ENCODE measurements around the gene KRT20.
"Not testable (repeated sequence)": the region's sequence is repeated elsewhere in the genome, so short reads cannot be mapped to it uniquely, and the experiment has no call there.

KRT20 gene

DNA sequence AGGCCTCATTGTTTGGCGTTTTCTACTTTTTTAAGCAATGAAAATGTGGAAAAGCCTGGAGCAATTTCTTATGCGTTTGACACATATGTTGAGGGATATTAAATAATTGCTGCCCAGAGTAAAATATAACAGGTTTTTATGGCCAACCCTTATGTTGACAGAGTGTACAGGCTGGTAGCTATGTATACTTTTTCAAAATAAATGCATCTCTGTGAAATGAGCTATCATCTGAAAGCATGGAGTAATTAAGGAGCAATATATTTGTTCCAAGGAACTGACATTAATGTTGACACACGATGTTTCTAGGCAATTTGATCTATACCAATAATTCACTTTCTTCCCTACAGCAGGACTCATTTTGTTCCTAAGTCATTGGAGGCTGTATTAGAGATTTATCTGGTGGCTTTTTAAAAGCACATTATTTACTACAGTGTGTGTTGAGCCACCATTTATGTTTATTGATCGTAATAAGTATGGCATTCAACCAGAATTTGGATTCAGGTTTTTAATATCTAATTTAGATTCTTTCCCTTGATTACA is 11.9 kb upstream of the KRT20 start:
- no peak for DNase-seq (ENCODE audit: low read depth)

DNA sequence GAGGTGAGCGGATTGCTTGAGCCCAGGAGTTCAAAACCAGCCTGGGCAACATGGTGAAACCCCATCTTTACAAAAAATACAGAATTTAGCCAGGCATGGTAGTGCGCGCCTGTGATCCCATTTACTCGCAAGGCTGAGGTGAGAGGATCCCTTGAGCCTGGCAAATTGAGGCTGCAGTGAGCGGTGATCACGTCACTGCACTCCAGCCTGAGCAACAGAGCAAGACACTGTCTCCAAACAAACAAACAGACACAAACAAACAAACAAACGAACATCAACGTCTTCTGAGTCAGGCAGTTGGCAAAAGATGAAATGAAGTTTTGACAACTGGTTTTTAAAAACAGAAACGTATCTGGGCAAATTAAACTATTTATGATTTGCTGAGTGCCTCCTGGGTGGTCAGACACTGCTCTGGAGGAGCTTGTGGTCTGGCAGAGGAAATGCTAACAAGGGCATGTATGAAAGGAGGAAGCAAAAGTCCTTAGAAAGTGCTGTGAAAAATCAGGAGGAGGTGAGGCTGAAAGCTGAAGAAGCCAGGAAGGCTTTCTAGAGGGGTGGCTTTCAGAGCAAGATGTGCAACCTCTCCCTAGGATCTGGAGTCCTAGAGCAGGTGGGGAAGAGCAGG is 10.2 kb upstream of the KRT20 start:
- no peak for DNase-seq (ENCODE audit: low read depth)

DNA sequence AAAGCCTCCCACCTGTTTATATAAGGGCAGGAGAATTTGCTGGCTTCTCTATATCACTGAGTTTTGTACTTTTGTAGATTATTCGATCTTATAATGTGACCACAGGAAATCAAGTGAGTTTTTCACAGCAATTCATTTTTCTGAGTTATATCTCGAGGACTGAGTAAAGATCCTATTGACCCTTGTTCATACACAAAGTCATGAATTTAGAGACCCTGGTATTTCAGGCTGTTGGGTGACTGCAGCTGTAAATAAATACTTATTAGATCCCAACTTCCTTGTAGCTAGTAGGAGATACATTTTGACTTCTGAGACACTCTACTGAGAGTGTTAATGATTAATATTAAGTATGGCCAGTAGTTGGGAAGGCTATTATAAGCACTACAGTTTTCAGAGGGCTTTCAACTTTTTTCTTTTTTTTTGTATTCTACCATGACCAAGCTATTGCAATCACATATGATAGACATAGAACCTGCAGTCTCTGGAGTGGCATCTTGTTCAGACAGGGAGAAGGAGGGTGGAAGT is 3.2 kb upstream of the KRT20 start:
- no peak for DNase-seq (ENCODE audit: low read depth)

DNA sequence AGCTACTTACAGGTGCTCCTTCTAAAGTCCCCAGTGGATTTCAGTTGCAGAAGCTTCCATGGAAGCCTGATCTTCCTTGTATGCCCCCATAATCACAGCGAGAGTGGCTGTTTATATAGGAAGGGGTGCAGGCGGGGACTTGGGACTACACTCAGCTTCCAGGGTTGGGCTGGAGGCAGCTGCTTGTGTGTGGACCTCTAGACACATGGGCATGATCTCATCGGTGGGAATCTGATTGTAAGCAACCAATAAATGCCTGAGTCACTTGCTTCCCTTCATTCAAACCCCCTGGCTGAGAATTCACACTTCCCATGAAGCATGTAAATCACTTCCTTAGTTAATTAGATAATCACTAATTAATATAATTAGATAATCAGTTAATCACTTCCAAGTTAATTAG is 1.0 kb upstream of the KRT20 start:
- no peak for DNase-seq (ENCODE audit: low read depth)

DNA sequence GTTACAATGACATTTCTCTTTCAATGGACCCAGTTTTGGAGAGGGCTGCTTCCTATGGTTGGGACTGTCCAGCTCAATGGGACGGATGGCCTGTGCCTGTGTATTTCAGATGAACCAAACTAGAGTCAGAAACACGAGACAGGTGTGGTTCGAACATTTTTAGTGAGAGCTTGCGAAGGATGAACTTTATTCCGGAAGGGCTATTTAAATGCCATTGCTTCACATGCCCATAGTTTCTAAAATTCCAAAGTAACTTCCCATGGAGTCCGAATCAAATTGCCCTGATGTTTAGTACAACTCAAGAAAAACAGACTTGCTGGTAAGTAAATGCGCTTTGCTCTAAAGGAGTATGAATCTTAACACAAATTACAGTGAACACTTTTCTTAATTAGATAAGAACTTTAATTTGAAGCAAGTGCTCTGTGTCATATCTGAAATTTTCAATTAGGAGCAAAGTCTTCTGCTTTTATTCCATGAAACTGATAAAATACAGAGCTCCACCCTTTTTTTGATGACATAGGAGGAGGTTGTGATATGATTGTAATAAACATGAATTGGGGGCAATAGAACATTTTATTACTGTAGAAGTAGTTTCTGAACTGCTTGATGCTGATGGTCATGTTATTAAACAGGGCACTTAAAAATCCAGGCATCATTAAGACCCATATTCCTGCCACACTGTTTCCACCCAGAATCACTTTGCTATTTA is 1.3 kb downstream of the KRT20 start:
- DNase-seq (ENCODE audit: low read depth), result no peak

DNA sequence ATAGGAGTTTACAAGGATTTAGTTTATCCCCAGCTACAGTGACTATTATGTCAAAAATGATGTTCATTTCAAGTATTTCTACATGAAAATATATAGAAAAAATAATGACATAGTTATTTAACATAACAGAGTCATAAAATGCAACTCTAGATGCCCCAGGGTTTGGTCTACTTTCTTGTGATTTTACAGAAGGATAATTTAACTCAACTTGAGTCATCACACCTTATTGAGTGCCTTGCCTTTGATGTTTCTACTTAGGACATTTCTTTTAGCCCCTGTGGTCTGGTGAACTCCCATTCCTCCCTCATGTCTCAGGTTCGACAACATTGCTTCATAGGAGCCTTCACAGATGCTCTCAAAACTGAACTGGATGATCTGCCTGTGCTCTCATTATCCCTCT is 2.0 kb downstream of the KRT20 start:
- no peak for DNase-seq (ENCODE audit: low read depth)

DNA sequence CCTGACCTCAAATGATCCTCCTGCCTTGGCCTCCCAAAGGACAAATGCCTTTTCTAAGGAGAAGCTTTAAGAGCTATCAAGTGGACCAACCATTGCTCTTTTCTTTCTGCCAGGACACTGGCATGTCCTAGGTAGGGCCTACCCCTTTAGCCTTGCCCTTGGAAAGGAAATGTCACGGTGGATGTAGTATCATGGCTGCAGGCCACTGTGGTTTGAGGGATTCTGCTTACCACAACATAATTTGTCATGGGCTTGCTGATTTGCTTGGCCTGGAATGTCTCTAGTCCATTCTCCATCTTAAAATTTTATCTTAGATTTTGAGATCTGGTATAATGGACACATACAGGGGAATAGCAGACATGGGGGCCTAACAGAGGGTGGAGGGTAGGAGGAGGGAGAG is 6.0 kb downstream of the KRT20 start:
- DNase-seq (ENCODE audit: low read depth), result no peak

DNA sequence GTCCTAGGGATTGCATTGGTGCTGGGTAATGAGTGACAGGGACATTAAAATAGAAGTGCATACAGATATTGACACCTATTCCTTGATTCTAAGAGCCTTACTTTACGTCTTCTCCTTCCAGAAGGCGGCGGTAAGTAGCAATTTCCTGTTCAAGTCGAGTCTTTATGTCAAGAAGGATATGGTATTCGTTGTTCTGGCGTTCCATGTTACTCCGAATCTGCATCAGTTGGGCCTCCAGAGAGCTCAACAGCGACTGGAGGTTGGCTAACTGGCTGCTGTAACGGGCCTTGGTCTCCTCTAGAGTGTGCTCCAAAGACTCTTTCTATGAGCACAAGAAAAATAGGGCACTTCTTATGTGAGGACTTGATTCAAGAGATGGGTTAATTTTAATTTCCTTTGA is 7.0 kb downstream of the KRT20 start:
- DNase-seq (ENCODE audit: low read depth), result no peak

DNA sequence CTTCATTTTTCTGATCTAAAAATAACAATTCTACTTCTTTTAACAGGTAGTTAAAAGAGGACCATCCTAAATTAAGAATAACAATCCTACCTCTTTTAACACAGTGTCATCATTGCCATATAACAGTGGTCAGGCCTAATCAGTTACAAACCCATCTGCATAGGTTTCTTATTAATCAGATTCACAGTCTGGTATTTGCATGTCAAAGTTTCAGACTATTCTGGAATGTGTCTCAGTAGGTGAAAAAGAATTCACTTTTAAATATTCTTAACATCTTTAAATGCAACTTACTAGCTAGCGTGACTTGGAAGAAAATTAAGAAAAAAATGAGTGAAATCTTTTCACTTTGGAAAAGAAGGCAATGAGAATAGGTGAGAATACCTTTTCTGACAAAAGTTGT is 11.2 kb downstream of the KRT20 start:
- no peak for DNase-seq (ENCODE audit: low read depth)

DNA sequence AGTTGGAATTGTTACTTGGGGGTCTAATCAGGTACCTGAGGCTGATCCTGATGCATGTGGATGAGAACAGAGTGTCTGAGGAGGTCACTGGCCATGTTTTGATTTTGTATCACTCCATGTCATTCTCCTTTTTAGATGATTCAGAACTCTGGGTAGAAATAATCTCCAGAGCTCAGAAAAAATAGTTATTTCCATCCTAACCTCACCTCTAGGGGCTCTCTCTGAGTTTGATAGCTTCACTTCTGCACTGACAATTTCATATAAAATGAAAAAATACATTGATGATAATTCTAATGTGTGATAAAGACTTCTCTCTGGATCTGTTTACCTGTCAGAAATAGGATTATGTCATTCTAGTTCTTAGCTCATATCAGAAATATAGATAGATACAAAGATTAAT is 11.8 kb downstream of the KRT20 start:
- DNase-seq (ENCODE audit: low read depth), result no peak

DNA sequence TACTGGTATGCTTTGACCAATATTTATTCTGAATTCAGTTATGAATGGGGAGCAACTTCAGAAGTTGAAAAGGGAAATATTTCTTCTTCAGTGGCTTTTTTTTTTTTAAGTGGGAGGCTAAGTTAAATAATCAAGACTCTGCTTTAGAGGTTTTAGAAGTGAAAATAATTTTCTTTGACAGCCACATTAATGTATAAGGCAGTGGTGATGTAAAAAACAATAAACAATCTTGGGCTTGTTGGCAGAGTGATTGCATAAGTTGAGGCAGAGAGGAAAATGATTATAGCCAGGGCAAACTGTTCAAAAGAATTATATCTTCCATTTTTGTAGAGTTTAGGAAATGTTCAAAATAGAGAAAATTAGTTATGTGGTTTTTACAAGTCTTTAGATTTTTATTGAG is 12.6 kb downstream of the KRT20 start:
- DNase-seq (ENCODE audit: low read depth), result no peak

DNA sequence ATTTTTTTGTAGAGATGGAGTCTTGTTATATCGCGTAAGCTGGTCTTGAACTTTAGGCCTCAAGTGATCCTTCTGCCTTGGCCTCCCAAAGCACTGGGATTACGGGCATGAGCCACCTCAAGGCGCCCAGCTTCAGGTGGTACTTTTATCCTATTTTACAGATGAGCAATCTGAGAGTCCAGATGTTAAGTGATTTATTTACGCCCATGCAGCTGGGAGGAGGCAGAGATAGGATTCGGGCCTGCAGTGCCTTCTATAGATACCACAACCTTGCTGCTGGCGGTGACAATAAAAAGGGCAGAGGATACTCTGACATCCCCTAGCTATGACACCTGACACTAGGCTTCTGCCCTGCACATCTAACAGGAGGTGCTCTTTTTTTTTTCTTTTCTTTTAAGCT is 13.7 kb downstream of the KRT20 start:
- DNase-seq (ENCODE audit: low read depth), result no peak

DNA sequence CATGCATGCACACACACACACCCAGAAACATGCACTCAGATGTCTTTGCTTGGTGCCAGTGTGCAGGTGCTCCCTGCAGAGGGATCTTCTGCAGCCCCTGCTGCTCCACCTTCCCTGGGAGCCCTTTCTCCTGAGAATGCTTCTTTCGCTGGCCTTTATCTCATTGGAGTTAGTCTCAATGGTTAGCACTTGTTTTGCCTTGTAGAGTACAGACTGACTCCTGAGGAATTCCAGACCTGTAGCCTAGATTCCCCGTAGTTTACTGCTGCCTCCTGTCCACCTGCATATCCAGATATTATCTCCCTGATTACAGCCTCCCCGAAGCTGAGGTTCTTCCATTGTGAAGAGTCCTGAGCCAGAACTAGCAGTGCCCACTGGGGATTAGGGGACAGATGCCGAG is 14.9 kb downstream of the KRT20 start:
- DNase-seq (ENCODE audit: low read depth), result no peak

DNA sequence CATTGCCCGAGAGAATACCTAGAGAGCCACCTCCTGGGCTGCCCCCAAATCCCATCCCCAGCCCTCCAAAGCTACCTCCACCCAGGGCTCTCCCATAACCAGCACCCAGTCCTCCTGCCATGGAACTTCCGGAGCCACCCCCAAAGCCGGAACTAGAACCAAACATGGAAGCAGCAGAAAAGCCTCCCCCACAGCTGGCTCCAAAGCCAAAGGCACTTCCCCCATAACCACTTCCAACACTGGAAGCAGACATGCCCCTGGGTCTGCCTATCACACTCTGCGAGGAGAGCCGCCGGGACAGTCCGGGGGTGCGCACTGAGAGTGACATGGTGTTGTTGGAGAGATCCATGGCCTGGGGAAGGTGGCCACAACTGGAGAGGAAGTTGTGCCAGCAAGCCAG is 18.2 kb downstream of the KRT20 start, which contains the start of gene KRT12:
Gene KRT12, minus strand, starts transcription at position 386 of the 400 bp plus-strand sequence. Its CDS starts 37 bp downstream, at position 349.
- DNase-seq (ENCODE audit: low read depth), result no peak

DNA sequence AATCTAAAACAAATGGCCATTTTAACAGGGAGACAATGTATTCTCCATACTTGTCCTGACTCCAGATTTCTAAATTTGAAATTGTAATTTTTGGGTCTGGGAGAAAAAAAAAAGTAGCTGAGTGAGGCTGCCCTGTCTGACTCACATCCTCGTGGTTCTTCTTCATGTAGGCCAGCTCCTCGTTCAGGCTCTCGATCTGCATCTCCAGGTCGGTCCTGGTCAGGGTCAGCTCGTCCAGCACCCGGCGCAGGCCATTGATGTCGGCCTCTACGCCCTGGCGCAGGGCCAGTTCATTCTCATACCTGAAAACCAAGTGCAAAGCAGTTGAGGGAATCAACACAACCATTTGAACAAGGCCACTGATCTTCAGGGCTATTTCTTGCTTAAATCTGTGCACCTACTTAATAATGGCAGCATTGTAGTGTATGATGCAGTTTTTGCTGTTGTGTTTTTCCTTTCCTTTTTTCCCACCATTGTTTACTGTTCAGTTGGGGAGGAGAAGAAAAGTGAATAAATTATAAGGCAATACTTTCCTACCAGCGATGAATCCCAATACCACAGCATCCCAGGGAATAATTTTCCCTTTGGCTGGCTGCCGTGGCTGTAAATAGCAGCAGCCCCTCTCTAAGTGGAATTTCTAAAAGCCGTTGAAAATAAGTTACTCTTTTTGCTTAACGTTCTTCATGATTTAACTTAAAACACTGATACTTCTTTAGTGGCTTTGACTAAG is 20.2 kb downstream of the KRT20 start:
- DNase-seq (ENCODE audit: low read depth), result no peak

DNA sequence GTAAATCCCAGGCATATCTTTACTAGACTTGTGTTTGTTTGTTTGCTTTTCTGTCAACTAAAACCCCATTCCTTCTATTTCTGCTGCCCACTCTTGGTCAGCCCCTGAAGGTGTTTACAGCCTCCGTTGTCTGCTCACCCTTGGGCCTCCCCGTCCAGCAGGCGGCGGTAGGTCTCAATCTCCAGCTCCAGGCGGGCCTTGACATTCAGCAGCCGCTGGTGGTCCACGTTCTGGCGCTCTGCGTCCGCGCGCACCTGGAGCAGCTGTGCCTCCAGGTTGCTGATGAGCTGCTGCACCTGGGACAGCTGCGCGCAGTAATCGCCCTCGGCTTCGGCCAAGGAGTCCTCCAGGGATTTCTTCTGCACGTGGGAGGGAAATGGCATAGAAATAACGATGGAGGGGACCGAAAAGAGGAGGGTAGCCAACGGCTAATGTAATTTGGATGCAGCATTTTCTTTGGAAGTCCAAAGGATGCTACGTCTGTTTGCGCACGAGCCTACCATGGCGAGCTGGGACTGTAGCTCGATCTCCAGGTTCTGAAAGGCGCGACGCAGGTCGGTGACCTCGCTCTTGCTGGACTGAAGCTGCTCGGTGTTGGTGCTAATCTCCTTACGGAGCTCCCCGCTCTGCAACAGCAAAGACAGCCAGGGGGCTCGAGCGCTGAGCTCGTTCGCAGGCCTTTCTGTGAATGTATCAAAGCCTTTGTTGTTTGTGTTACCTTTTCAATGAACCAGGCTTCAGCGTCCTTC is 21.9 kb downstream of the KRT20 start:
- no peak for DNase-seq (ENCODE audit: low read depth)

DNA sequence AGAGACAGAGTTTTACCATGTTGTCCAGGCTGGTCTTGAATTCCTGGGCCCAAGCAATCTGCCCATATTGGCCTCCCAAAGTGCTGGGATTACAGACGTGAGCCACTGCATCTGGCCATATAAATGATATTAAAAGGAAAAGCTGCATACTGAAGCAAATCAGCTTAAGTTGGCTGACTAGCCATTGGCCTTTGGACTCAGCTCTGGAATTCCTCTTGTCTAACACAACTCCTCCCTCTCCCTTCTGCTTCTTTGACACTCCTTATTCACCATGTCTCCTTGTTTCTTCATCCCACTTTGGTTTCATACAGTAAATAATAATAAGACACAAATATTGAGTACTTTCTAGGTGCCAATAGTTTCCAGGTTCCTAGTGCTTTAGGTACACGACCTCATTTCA is 25.5 kb downstream of the KRT20 start:
- DNase-seq (ENCODE audit: low read depth), result no peak

DNA sequence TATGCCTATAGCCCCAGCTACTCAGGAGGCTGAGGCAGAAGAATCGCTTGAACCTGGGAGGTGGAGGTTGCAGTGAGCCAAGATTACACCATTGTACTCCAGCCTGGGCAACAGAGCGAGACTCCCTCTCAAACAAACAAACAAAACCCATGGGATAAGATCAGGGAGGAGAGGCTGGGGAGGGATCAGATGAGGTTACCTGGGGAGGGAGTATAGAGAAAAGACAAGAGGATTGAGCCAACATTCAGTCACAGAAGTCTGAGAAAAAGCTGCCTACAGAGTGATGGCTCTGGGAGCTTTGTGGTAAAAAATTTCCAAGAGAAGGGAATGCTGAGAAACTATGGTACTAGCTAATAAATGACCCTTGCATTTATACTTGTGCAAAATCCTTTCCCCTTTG is 26.4 kb downstream of the KRT20 start:
- not testable (repeated sequence) for DNase-seq (ENCODE audit: low read depth)

DNA sequence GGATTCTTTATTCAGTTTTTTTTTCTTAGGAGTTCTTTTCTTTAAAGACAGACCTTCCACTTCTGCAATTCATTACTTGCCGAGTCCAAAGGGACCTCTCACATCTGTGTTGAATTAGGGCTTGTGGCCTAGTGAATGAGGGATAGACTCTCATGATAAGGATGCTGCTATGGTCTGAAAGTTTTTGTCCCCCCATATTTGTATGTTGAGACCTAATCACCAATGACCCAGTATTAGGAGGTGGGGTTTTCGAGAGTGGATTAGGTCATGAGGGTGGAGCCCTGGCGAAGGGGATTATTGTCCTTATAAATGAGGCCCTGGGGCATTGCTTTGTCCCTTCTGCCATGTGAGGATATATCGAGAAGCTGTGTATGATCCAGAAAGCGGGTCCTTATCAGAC is 27.5 kb downstream of the KRT20 start:
- no peak for DNase-seq (ENCODE audit: low read depth)

DNA sequence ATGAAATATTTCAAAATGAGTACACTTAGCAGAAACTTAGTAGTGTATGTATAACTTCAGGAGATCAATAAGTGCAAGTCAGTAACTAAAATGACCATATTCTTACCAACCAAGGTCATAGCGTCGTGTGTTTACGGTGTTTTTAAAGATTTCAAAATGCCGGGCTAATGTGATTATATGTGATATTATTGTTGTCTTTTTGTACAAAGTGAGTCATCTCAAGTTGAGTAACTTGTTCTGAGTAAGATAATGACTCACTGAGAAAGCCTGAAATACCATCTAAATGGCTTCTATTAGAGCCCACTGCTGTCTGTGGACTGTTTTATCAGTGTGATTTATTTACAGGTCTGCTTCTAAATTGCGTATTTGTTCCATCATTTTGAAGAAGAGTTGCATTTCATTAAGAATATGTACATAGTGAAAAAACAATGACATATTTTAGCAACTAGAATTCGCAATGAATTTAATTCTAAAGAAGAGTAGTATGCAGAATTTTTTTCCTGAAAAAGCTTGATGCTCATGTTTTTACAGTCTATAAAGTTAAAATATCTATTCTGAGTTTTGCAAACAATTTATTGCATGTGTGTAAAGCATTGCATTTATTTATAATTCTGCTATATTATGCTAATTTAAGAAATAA is 30.7 kb downstream of the KRT20 start:
- DNase-seq (ENCODE audit: low read depth), result no peak

DNA sequence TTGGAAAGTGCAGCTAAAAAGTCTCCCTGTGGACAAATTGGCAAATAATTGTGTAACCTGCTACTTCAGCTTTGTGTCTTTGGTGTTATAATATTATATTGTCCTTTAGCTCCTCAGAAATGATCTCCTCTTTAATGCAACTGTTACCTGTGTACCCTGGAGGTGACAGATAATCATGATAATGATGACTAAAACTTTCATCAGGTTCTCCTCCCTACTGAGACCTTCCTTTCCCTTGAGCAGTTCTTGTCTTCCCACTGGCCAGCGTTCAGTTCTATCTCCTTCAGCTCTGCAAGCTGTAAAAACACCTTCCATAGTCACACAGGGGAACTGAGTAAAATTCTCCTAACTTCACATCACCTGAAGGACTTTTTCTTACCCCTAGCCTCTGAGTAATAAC is 32.7 kb downstream of the KRT20 start:
- DNase-seq (ENCODE audit: low read depth), result no peak
